Common myeloid progenitor, CD34-positive (primary cell): ENCODE data around the gene MLEC.

Experiments used
- CTCF ChIA-PET: fragments of 350-600 bp; sonication (Branson Sonifier 250); formaldehyde crosslinking; loops from one replicate; lab custom pipeline; 2021; ENCODE audit warnings: antibody characterized with exemption; lab: Charles Lee
- POLR2A ChIA-PET: fragments of 350-600 bp; sonication (Branson Sonifier 250); formaldehyde crosslinking; loops from one replicate; lab custom pipeline; 2021; ENCODE audit warnings: antibody characterized with exemption; lab: Charles Lee
- DNase-seq, 3 donors: peaks; one replicate each; pipeline versions ENCODE4 v3.0.0 to v3.0.0-alpha.2; 2013
- H3K27ac ChIP-seq, 2 experiments: 1 replicate in 1 of 2; 2 replicates in 1 of 2; pipeline ENCODE4 v1.7.0; 2013; ENCODE audit warnings: inconsistent platforms in 2 of 2, low read length in 2 of 2, mild to moderate bottlenecking in 2 of 2, low read depth in 1 of 2, moderate library complexity in 1 of 2; ENCODE audit not compliant: severe bottlenecking in 2 of 2, insufficient read depth in 1 of 2, poor library complexity in 1 of 2
- H3K27me3 ChIP-seq, 5 experiments: replicated peaks in 2 of 5; 1 replicate in 3 of 5; 2 replicates in 2 of 5; pipeline versions ENCODE4 v1.6.1 to v1.7.0; 2013; ENCODE audit warnings: low read length in 4 of 5, mild to moderate bottlenecking in 2 of 5, moderate library complexity in 2 of 5, inconsistent platforms in 1 of 5; ENCODE audit not compliant: insufficient read depth in 5 of 5, control insufficient read depth in 4 of 5
- H3K36me3 ChIP-seq, 4 experiments: 1 replicate in 2 of 4; 2 replicates in 2 of 4; pipeline versions ENCODE4 v1.6.1 to v1.7.0; 2013; ENCODE audit warnings: low read length in 3 of 4, control low read depth in 1 of 4, mild to moderate bottlenecking in 1 of 4; ENCODE audit not compliant: control insufficient read depth in 4 of 4, insufficient read depth in 4 of 4
- H3K4me1 ChIP-seq, 4 experiments: 1 replicate in 3 of 4; 2 replicates in 1 of 4; pipeline versions ENCODE4 v1.6.1 to v1.7.1; 2013; ENCODE audit warnings: low read length in 3 of 4, mild to moderate bottlenecking in 3 of 4, control low read depth in 1 of 4, inconsistent platforms in 1 of 4, moderate library complexity in 1 of 4; ENCODE audit not compliant: control insufficient read depth in 4 of 4, insufficient read depth in 4 of 4; ENCODE audit errors: control extremely low read depth in 1 of 4
- H3K4me3 ChIP-seq, 7 experiments: 1 replicate in 4 of 7; 2 replicates in 3 of 7; pipeline versions ENCODE4 v1.5.1 to v1.7.0; 2013; ENCODE audit warnings: mild to moderate bottlenecking in 7 of 7, low read length in 6 of 7, moderate library complexity in 6 of 7, inconsistent platforms in 2 of 7, low read depth in 2 of 7, control low read depth in 1 of 7; ENCODE audit not compliant: insufficient read depth in 4 of 7, control insufficient read depth in 1 of 7; ENCODE audit errors: extremely low read depth in 1 of 7
- H3K9me3 ChIP-seq, 5 experiments: 1 replicate in 4 of 5; 2 replicates in 1 of 5; pipeline versions ENCODE4 v1.6.1 to v1.7.1; 2013; ENCODE audit warnings: low read length in 4 of 5, mild to moderate bottlenecking in 2 of 5, inconsistent platforms in 1 of 5, low read depth in 1 of 5, moderate library complexity in 1 of 5; ENCODE audit not compliant: control insufficient read depth in 4 of 5, insufficient read depth in 2 of 5; ENCODE audit errors: control extremely low read depth in 1 of 5
- WGBS: methylation state at CpG from one replicate; pipeline ENCODE4 v1.1.5; 2013; ENCODE audit not compliant: insufficient coverage; 5-methylcytosine and 5-hydroxymethylcytosine counted together

Gene MLEC

DNA sequence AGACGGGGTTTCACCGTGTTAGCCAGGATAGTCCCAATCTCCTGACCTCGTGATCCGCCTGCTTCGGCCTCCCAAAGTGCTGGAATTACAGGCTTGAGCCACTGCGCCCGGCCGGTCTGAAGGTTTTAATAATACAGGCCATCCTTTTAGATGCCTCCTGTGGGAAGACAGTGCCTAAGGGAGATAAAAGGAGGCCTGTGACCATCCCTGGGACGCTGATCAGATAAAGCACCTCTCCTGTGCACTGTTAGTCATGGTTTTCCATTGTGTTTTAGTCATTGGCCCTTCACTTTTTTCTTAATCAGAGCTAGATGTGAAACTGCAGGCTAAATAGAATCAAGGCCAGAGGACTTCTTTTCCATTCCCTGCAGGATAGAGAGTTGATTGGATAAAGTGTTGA lies 31.1 kb downstream of the MLEC start:
- POLR2A ChIA-PET: no interaction called here
- Histone ChIP-seq H3K4me1 (peaks cover 33 to 57% (median 47%) of the 10 kb centered on the region in 4 experiments), H3K4me3 (no peak overlapping the region), H3K27ac (no peak overlapping the region), H3K9me3 (no peaks in the 10 kb centered on the region), H3K27me3 (no peaks in the 10 kb centered on the region), H3K36me3 (peaks cover 15 to 81% (median 34%) of the 10 kb centered on the region in 4 experiments)
- CTCF ChIA-PET: interaction anchor here (0.6 to 10.2 kb wide), 4 partner anchors 26 to 136 kb away, joined by 3 to 82 read pairs (median 3); no protein-coding TSS in a partner anchor
- DNase-seq: no peak
- 95% methylated on average over 7 of the region's 9 CpGs for WGBS

DNA sequence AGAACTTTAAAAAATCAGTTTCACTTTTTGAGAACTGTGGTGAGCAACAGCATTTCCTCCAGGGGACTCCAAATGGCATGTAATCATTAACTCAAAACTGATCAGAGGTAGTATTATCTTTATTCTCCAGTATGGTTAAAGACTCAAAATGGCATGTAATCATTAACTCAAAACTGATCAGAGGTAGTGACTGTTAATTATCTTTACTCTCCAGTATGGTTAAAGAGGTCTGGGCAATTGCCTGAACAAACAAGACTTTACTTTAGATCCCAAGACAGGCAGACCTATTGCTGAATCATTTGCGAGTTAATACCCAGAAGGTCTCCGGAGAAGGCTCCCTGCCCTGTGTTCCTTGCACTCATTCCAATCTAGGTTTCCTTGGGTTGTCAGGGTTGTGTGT lies 32.1 kb downstream of the MLEC start:
- H3K27me3 ChIP-seq: no peaks in the 10 kb centered on the region
- 82% methylated on average over 2 of the region's 2 CpGs for WGBS
- H3K4me3 ChIP-seq: peak overlapping the region in 2 of 7 experiments; percentile 4 to 34
- ChIA-PET POLR2A (no interaction called here), CTCF (interaction anchor here (1.2 to 10.2 kb wide), 3 partner anchors 8 to 72 kb away, joined by 4 to 82 read pairs (median 18); partner anchors contain the start of gene UNC119B)
- peaks cover 11 to 75% (median 33%) of the 10 kb centered on the region in 4 experiments for H3K36me3 ChIP-seq
- H3K4me1 ChIP-seq: peaks cover 33 to 61% (median 48%) of the 10 kb centered on the region in 4 experiments
- DNase-seq: no peak
- H3K27ac ChIP-seq: no peak overlapping the region
- H3K9me3 ChIP-seq: no peaks in the 10 kb centered on the region

DNA sequence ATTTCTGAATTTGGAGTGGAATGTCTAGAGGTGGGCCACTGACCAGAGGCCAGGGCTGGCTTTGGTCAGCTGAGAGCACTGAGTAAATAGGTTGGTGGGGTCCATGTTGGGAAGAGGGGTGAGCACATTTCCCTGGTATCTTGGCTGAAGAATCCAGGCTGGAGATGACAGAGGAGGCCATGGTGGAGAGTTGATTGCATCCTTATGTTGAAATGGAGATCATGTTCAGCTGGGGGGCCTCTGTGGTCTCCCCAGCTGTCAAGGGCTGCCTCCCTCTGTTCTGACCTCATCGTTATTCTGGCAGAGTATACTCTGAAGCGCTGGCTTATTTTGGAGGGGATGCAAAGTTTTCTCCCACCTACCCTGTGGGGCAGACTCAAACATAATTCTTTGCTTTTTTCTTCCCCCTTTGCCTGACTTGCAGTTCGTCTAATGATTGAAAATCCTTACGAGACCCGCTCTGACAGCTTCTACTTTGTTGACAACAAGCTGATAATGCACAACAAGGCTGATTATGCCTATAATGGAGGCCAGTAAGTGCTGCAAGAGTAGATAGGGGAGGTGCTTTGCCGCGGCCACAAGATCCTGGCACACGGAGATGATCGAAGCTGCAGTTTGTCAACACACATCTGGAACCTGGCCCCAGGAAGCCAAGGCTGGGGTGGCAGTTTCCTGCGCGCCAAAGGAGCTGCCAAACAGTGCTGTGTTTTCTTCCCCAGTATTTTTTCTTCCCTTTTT lies 32.7 kb downstream of the MLEC start:
- ChIA-PET CTCF (interaction anchor here (0.9 to 10.2 kb wide), 7 partner anchors 8 to 252 kb away, joined by 3 to 82 read pairs (median 4); partner anchors contain the start of genes POP5 and UNC119B), POLR2A (interaction anchor here (1.4 kb wide), 1 partner anchor 33 kb away, joined by 3 read pairs; the partner anchor contains the start of gene MLEC)
- 21% methylated on average over 6 of the region's 11 CpGs for WGBS
- H3K4me3 ChIP-seq: peak overlapping the region in 2 of 7 experiments; percentile 1 to 4
- H3K36me3 ChIP-seq: peaks cover 11 to 75% (median 31%) of the 10 kb centered on the region in 4 experiments
- no peaks in the 10 kb centered on the region for H3K9me3 ChIP-seq
- peak overlapping the region in 1 of 2 experiments; percentile 74 for H3K27ac ChIP-seq
- no peaks in the 10 kb centered on the region for H3K27me3 ChIP-seq
- DNase-seq: peak in 2 of 3 donors; percentile 53 to 66
- peaks cover 33 to 61% (median 50%) of the 10 kb centered on the region in 4 experiments for H3K4me1 ChIP-seq

DNA sequence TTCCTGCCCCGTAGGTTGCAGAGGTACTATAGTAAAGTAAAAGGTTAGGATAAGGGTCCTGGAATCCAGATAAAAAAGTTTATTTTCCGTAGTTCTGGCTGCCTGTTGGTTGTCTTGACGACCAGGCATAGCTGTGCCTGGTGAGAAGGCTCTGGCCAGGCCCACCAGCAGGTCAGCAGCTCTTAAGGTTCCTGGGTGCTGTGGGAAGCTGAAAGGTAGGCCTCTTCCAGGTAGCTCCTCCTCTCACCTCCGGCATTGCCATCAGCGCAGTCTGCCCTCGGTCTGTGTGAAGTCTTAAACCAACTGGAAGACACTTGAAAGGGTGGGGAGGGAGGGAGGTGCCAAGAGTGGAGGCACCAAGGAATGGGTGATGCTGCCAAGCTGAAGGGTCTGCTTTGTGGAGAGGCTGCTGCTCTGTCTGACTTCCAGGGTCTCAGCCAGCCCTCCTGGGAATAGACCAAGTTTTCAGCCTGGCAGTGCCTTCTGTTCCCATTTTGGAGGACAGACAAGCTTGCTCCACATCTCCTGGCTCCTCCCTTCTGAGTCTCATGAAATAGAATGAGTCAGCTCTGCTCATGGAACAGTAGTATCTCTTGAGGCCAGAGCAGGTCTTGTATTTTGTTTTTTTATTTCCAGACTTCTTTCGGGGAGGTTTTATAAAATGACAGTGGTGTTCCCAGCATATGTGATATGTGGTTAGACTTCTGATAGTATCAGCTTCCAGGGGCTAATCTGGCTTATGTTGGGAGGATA lies 33.5 kb downstream of the MLEC start:
- Histone ChIP-seq H3K27ac (peak overlapping the region in 1 of 2 experiments; percentile 74), H3K36me3 (peaks cover 8 to 70% (median 28%) of the 10 kb centered on the region in 4 experiments), H3K4me1 (peaks cover 33 to 69% (median 57%) of the 10 kb centered on the region in 4 experiments), H3K9me3 (no peaks in the 10 kb centered on the region), H3K4me3 (peak overlapping the region in 3 of 7 experiments; percentile 13 to 36 (median 14)), H3K27me3 (no peaks in the 10 kb centered on the region)
- 4% methylated on average over 3 of the region's 7 CpGs for WGBS
- peak; percentile 44 to 82 (median 76) for DNase-seq
- CTCF ChIA-PET: interaction anchor here (0.6 to 10.2 kb wide), 11 partner anchors 9 to 252 kb away, joined by 3 to 82 read pairs (median 3); partner anchors contain the start of genes POP5 and UNC119B
- POLR2A ChIA-PET: interaction anchor here (1.4 kb wide), 1 partner anchor 34 kb away, joined by 3 read pairs; the partner anchor contains the start of gene MLEC

- Histone ChIP-seq H3K4me3 (peak overlapping the region in 1 of 7 experiments; percentile 14), H3K27ac (peak overlapping the region in 1 of 2 experiments; percentile 47), H3K9me3 (no peaks in the 10 kb centered on the region), H3K27me3 (no peaks in the 10 kb centered on the region), H3K36me3 (peaks cover 8 to 63% (median 25%) of the 10 kb centered on the region in 4 experiments), H3K4me1 (peaks cover 35 to 75% (median 61%) of the 10 kb centered on the region in 4 experiments)
- no peak for DNase-seq
- POLR2A ChIA-PET: interaction anchor here (0.6 to 1.4 kb wide), 2 partner anchors 34 to 113 kb away, joined by 3 to 4 read pairs; partner anchors contain the start of gene MLEC
- WGBS: 98% methylated on average over 8 of the region's 10 CpGs
- CTCF ChIA-PET: interaction anchor here (0.6 to 10.2 kb wide), 11 partner anchors 9 to 251 kb away, joined by 3 to 82 read pairs (median 4); partner anchors contain the start of gene UNC119B
Measured at GRCh38 chr12:120720987-120721801, 34.2 kb downstream of the MLEC start.

GRCh38 chr12:120721866-120722265 lies 34.9 kb downstream of the MLEC start:
- Histone ChIP-seq H3K27me3 (no peaks in the 10 kb centered on the region), H3K27ac (peak overlapping the region in 1 of 2 experiments; percentile 8), H3K4me1 (peaks cover 36 to 81% (median 64%) of the 10 kb centered on the region in 4 experiments), H3K4me3 (peak overlapping the region in 1 of 7 experiments; percentile 52), H3K9me3 (no peaks in the 10 kb centered on the region), H3K36me3 (peaks cover 3 to 56% (median 18%) of the 10 kb centered on the region in 4 experiments)
- DNase-seq: peak; percentile 52 to 77 (median 68)
- ChIA-PET CTCF (interaction anchor here (0.6 to 10.2 kb wide), 5 partner anchors 9 to 422 kb away, joined by 3 to 82 read pairs (median 4); partner anchors contain the start of gene UNC119B), POLR2A (interaction anchor here (0.6 to 0.8 kb wide), 2 partner anchors 34 to 112 kb away, joined by 3 to 4 read pairs; no protein-coding TSS in a partner anchor)
- 0% methylated on average over 1 of the region's 3 CpGs for WGBS
